CD4-positive, alpha-beta T cell treated with Interleukin-10 for 1 hour (primary cell): Measurements from ENCODE around the gene JMJD1C.
A peak's percentile ranks its signal among the peaks of the same experiment; 100 is the strongest.

ENCODE experiments used
- DNase-seq: peaks from one replicate; pipeline ENCODE4 v3.0.0-alpha.2; 2020

JMJD1C gene

DNA sequence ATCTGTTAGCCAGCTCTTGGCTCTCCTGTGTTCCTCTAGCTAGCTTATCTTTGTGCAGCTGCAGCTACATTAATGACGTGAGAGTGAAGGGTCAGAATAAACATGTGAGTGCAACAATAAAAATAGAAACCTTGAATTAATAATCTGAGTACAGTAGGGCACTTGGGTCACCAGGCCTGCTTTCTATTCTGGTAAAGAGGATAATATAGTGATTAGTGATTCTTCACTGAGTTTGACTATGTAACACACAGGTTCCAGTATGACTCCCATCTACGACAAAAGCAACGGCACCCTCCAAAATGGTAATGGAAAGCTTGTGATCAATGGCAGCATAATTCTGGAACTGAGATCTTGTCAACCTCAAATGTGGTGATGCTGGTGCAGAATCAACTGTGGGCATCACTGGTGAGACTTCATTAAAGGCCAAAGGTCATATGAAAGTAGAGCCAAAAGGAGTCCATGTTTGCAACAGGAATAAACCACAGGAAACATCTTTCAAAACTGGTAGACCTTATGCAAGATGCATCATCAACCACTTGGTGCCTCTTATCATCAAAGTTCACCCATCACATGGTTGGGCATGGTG lies 255.1 kb downstream of the JMJD1C start:
- no peak for DNase-seq

DNA sequence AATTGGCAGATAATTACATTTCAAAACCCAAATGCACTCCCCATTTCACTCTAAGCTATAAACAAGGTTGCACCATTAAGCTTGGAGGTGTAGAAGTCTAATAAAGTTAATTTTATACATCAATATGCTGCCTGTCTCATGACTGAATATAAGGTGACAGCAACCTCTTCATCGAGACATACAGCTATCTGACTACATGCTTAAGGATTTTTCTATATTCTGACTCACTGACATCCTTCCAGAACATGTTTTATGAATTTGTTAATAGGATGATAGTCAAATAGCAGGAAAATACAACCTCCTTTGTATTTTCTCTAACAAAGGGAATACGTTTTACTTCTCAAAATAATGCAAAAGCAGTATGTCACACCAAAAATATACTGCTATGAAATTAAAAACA lies 256.1 kb downstream of the JMJD1C start:
- no peak for DNase-seq

DNA sequence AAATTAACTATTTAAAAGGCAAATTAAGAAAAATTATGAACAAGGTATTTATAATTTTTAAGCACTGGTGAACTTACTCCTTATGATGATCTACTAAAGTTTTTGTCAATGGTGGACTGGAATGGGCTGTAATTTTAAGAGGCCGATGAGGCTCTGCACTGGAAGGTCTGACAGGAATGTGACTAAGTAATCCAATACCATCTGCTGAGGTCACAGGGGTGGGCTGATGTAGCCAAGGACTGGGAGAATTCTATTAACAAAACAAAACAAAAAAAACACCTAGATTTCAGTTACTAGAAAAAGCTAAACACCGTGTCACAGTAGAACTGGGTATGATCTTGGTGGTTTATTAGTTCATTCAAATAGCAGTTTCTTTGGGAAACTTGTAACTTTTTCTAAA lies 256.8 kb downstream of the JMJD1C start:
- DNase-seq: no peak

DNA sequence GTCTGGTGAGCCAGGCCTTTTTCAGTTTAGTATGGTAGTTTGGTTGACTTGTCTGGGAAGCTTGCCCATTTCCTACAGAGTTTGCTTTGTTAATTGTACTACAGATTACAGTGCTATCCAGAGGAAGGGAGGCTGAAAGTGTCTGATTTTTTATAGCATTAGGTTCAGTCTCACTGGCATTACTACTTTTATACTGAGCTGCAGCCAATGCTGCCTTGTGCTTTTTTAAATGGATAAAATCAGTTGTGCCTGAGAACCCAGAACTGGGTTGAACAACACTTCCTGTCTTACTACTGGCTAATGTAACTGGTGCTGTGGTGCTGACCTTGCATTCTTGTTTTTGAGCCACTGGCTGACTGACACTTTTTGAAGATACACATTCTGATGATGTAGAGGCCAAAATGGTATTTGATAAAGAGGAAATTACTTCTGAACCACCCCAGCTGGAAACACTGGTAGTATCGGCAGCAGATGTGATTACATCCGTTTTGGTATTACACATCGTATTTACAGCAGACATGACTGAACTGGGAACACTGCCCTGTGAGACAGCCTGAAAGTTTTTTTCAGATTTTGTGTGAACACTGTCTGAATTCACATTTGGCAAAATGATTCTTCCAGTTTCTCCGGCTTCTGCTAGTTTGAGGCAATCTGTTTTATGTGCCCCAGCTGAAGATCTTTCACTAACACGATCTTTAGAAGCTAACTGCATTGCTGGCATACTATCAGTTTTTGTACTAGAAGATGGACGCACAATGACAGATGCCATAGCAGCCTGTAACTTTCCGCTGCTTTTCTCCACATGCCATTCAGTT lies 258.6 kb downstream of the JMJD1C start:
- DNase-seq: peak; percentile 41

DNA sequence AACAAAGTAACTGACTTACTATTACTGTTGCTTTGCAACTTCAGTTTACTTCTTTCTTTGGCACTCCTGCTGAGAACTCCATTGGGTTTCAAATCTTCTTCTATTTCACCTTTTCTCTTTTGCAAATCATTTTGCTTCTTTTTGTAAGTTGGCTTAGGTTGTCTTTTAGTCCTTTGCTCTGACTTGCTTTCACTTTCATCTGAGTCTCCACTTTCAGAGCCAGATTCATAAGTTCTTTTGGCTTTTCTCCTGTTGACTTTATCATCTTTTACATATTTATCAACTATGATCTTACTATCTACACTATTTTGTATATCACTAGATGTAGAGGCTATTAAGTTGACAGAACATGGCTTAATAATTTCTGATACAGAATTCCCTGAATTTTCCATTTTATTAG lies 259.2 kb downstream of the JMJD1C start:
- no peak for DNase-seq

DNA sequence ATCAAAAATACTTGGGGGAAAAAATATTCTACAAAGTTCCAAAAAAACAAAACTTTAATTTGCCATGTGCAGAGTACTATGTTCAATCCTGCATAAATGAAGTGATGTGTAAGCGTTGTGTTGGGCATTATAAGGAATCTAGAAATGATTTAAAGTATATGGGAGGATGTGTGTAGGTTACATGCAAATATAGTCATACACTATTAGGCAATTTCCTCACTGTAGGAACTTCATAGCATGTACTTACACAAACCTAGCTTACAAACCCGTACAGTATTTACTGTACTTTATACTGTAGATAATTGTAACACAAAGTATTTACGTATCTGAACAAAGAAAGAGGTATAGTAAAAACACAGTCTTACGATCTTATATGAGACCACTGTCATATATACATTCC lies 260.4 kb downstream of the JMJD1C start:
- no peak for DNase-seq

DNA sequence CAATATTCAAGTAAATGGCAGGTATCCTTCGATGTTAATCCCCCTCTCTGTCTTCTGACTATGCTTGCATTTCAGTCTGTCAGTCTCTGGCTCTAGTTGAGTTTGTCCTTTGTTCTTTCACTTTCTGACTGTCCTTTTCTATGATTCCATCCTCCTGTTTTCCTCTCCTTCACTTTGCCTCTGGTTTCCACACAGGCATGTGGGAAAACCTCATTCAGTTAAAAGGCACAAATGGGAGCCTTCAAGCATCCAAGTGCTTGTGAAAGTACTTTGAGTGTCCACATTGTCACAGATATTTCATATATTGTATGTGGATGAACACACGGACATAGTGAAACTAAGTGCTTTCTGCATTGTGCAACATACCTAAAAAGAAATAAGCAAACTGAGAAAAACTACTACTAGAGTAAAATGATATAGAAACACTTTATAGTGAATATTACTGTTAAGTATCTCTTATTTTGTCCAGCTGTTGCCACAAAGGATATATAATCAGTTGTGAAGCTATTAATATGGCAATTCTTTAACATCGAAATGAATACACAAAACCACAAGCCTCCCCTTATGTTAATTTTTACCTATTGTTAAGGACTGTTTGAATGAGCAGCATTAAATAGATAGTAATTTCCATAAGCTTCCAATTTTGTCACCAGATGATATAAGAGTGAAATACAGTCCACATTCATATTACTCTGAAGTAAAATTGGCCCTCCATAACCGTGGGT lies 260.9 kb downstream of the JMJD1C start:
- no peak for DNase-seq

DNA sequence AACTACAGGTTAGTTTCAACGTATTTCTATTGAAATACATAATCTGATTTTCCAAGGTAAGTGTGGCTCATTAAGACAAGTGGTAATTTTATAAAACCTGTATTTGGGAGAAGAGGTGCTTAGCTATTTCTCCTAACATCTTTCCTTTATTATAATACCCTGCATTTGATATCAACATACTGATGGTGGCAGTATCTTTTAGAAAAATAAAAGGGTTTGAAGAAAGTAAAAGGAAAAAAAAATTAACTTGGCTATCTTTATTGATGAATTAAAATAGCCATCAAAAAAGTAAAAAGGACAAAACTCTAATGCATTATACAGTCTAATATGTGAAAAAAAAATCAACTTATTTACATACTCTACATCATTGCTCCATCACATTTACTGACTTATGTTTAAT lies 264.7 kb downstream of the JMJD1C start:
- no peak for DNase-seq

DNA sequence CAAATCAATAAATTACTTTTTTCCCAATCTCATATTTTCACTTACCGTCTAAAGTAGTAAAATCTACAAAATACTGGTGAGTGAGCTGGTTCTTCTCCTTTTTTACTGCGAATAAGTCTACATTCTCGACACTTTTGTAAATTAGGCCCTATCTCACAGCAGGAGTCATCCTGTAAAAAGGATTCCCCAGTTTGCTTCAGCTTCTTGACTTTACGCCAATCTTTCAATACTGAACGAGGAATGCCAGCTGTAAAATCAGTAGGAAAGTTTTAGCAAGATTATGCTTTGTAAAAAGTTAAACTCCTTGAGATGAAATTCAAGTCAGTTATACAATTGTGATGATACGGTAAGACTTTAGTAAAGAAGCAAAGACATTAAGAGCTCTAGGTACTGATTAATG lies 265.3 kb downstream of the JMJD1C start:
- DNase-seq: no peak

DNA sequence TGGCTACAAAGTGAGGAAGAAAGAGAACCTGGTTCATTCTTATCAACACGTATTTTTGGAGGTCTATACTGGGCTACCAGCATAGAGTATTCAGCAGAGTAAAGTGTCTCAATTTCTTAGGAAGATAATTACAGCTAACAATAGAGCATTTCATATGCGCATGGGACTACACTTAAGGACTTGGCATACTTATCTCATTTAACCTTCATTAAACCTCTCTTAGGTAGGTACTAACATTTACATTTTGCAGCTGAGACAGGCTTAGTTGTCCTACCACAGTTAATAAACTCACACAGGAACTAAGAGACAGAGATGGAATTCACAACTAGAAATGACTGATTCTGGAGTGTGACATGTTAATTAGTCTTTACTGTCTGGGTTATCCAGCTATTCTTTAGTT lies 266.1 kb downstream of the JMJD1C start:
- DNase-seq: no peak

DNA sequence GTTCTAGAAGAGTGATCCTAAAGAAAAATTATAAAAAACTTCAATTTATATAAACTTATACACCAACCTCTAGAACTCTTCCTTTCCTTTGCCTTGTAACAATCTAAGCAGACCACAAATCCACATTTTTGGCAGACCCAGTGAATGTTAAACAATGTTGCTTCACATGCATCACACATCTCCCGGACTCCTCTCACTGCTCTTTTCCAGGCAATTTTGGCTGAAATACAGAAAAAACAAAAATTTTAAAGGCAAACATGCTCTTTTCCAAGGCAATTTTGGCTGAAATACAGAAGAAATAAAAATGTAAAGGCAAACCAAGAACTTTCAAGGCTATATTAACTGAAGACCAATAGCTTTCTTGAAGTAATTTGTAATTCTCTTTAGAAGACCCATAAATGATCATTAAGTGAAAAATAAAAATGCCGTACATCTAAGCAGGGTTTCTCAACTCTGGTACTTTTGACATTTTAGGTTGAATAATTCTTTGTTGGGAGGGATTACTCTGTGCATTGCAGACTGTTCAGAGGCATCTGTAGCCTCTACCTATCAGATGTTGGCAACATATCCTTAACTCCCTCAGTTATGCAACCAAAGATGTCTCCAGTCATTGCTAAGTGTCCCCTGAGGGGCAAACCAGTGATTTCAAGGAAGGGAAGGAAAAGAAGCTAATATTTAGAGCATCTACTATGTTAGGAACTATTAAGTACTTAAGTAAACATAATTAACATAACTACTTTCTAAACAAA lies 268.3 kb downstream of the JMJD1C start:
- DNase-seq: no peak

DNA sequence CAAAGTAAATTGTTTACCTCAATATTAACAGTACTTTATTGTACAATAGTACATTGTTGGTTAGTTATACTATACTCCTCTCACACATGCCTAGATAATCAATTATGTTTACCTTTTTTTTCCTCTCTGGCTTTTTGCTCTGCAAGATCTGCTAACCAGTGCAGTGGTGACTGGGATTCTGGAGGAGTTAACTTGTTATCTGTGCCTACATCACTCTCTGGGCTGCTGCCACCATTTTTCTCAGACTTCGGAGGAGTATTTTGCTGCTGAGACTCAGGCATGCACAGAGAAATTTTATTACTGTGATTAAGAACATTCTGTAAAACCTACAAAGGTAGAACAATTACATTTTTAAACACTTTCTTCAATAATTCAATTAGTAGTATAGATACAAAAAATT lies 273.0 kb downstream of the JMJD1C start:
- no peak for DNase-seq

DNA sequence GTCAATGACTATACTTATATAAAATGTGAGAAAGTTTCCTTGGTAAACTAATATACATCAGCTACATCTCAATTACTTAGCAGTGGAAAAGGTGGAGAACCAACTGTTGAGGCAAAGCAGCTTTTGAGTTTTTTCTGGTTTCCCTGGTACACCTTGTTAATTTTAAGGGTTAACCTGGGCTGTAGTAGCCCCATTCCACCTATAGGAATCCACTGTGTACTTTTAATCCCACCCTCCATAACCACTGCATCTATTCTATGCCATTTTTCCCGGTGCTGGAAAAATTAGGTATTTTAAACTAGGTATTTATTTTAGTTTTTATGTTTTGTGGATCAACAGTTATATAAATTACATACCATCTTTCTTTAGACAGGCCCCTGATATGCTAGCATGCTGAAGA lies 290.2 kb downstream of the JMJD1C start:
- DNase-seq: no peak

DNA sequence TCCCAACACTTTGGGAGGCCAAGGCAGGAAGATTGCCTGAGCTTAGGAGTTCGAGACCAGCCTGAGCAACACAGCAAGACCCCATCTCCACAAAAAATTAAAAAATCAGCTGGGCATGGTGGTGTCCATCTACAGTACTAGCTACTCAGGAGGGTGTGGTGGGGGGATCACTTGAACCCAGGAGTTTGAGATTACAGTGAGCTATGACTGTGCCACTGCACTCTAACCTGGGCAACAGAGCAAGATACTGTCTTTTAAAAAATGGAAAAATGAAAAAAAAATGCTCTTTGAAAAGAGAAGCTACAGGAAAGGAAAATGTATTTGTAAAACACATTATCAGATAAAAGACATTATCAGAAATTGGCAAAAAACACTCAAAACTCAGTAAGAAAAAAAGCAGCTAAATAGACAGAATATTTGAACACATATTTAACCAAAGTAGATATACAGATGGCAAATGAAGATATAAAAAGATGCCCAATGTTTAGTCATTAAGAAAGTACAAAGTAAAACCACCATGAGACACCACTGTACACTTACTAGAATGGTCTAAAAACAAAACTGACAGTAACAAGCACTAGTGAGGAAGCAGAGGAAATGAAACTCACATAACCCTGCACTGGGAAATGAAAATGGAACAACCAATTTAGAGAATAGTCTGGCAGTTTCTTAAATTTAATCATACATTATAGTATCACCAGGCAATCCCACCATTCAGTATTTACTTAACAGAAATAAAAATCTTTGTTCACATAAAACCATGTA lies 292.1 kb downstream of the JMJD1C start:
- no peak for DNase-seq

DNA sequence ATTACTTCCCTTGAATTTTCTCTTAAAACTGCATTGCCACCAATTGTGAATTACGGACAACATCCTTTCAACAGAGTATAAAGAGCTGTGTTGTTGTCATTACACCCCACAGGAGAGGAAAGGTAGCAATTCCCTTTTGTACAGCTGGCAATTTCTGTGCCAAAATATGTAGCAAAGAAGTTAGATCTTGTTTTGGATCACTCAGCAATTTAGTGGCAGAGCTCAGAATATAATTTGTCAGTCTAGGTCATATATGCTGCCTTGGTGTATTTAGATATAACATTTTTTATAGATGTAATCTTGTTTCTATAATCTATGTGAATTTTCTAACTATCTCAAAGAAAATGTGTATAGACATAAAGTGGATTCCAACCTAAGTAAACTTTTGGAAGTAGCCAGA lies 293.9 kb downstream of the JMJD1C start:
- no peak for DNase-seq

DNA sequence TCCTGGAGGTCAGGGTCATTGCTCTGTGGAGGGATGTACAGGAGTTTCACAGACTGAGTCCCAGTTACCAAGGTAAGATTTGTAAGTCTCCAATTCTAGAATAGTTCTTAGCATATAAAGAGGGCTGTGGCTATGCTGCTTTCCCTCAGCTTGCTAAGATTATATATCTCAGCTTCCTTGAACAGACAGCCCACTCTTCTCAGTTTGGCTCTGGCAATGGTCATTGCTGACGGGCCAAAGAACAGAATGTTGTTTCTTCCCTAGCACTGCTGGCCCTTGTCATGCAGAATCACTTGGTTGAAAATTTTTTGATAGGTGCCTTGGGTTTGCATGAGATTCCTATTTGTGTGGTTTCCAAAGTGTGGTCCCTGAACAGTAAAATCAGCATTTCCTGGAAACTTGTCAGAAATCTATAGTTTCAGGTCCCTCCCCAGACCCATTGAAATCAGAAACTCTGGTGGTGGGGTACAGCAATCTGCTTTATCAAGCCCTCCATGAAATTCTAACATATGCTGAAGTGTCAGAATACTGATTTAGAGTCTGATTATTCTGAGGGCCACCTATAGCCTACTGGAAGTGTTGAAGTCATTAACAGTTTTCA lies 294.4 kb downstream of the JMJD1C start:
- DNase-seq: no peak

DNA sequence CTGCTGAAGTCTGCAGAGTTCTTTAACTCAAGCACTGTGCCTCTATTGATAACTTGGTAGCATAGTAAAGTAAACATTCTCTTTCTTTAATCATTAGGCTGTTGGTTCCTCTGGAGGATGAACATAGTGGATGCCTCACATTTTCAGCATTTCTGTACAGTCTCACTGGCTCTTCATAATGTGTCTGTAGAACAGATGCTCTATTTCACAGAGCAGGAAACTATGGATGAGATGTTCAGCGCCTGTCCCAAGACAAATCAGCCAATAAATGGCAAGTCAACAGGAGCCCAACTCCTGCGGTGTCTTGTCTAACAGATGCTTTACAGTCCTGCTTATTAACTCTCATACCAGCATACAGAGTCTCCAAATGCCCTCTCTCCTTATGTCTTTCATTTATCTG lies 296.2 kb downstream of the JMJD1C start:
- DNase-seq: no peak

DNA sequence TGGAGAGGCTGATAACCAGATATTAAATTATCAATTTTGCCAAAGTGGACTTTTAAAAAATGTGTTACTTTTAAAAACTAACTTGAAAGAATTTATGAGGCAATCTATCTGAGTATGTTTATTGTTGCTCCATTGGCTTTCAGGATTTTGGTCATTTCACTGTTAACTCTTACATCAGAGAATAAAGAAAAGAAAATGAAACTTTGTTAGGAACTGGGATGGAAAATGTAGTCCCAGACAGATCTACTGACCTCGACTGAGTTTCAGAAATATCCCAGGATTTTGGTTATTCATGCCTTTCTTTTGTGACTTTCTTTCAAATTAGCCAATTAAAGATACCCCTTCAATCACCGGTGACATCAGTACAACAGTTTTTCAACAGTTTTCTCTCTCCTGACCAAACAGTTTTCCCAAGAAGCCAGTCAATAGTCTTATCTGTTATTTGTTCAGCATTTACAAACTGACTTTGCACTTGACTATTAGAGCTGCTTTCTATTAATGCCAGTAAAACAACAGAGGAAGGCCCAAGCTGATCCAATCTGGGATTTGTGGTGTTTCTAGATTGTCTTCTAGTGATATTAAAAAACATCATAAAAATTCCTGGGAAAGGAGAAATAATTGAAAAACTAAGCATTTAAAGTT lies 296.8 kb downstream of the JMJD1C start:
- DNase-seq: no peak

DNA sequence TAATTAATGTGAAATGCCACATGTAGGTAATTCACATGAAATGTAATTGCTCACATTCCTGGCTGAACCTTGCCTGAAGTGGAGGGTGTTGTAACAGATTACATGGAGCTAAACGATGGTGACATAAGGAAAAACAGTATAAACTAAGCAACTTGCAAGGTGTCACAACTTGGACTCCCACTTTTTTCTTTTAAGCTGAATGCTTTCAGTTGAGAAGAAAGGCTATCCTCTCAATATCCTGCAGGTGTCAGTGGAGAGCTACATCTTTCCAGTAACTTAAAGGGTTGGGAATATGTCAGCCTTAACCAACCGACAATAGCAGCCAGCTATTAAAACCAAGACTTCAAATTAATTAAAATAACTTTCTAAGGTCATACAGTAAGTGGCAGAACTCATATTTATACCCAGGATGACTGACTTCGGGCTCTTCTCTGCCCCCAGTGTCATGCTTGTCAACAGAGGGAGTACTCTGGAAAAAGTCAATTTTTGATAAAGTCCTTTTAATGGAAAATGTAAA lies 299.0 kb downstream of the JMJD1C start:
- peak; percentile 66 for DNase-seq

DNA sequence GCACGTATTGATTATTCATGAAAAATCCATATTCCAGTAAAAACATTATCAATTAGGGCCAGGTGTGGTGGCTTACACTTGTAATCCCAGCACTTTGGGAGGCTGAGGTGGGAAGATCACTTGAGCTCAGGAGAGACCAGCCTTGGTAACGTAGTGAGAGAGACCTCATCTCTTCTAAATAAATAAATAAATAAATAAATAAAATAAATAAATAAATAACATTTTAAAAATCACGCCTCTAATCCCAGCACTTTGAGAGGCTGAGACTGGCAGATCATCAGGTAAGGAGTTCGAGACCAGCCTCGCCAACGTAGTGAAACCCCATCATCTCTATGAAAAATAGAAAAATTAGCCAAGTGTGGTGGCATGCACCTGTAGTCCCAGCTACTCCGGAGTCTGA lies 300.5 kb downstream of the JMJD1C start:
- DNase-seq: no peak

DNA sequence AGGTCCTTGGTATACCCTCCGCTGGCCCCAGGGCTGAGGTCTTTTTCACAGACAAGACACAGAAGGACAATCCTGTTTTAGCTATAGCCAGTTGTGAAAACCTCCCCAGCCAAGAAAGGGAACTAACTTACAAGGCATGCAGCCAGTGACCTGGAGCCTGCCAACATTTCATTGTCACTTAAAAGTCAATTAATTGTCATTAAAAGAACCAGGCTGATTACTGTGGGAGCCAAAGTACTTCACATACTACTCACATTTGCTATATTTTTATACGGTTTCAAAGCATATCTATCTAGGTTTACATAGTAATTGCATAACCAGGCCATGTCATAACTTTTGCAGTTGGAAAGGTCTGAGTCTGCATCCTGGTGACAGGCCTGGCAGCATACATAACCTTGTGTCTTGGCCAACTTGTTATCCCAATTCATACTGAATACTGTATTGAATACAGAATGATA lies 301.6 kb downstream of the JMJD1C start:
- DNase-seq: no peak
